Stimulated activated CD8-positive, alpha-beta memory T cell treated with anti-CD3 and anti-CD28 coated beads, Interleukin-7, amount 100 ng/mL, for 24 hours (primary cell): Measurements from ENCODE around the gene DPP8.
"Not testable (repeated sequence)": the region's sequence is repeated elsewhere in the genome, so short reads cannot be mapped to it uniquely, and the experiment has no call there.

Source experiments
- DNase-seq: peaks from one replicate; pipeline ENCODE4 v3.0.0-alpha.2; 2020; ENCODE audit warnings: low read depth

The DPP8 gene

DNA sequence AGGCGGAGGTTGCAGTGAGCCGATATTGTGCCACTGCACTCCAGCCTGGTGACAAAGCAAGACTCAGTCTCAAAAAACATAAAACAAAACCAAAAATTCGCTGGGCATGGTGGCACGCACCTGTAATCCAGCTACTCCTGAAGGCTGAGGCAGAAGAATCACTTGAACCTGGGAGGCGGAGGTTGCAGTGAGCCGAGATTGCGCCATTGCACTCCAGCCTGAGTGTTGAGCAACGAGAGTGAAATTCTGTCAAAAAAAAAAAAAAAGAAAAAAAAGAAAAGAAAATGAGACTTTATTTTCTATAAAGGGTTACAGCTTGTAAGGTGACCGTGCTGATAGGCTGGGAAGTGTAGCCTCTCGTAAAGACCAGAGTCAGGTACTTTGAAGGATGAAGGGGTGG, 6.7 kb upstream of the DPP8 start:
- DNase-seq, result no peak

DNA sequence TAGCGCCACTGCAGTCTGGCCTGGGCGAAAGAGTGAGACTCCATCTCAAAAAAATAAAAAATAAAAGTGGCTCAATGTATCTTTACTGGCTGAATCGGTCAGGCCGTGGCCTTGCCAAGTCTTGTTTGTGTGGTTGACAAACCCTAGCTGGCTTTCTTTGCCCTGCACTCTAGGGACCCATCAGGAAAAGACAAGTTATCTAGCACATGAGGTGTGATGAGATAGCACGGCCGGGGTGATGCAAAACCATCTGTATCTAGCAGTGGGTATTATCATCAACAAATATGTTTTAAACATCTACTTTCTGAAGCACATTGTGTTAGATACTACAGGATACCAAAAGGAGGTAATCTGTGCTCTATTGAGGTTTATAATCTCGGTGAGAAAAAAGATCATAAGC, 3.9 kb upstream of the DPP8 start:
- DNase-seq, result no peak

GRCh38 chr15:65518633-65519285, 1.3 kb upstream of the DPP8 start:
- no peak for DNase-seq

- DNase-seq, result no peak
Observed at GRCh38 chr15:65517866-65518207, 348 bp upstream of the DPP8 start.

- no peak for DNase-seq
Observed at GRCh38 chr15:65512807-65513416, 4.6 kb downstream of the DPP8 start.

- DNase-seq, result no peak
Observed at GRCh38 chr15:65512189-65512588, 5.3 kb downstream of the DPP8 start.

GRCh38 chr15:65509321-65509720, 8.2 kb downstream of the DPP8 start:
- DNase-seq, result no peak

- no peak for DNase-seq
Observed at GRCh38 chr15:65494076-65494475, 23.4 kb downstream of the DPP8 start.

- DNase-seq, result no peak
Observed at GRCh38 chr15:65484876-65485275, 32.6 kb downstream of the DPP8 start.

DNA sequence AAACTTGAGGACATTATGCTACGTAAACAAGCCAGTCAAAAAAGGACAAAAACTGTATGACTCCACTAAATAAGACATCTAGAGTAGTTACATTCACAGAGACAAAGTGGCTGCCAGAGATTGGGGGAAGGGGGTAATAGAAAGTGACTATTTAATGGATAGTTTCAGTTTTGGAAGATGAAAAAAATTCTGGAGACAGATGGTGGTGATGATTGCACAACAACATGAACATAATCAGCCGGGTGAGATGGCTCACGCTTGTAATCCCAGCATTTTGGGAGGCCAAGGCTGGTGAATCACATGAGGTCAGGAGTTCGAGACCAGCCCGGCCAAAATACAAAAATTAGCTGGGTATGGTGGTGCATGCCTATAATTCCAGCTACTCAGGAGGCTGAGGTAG, 40.6 kb downstream of the DPP8 start:
- DNase-seq, result no peak

DNA sequence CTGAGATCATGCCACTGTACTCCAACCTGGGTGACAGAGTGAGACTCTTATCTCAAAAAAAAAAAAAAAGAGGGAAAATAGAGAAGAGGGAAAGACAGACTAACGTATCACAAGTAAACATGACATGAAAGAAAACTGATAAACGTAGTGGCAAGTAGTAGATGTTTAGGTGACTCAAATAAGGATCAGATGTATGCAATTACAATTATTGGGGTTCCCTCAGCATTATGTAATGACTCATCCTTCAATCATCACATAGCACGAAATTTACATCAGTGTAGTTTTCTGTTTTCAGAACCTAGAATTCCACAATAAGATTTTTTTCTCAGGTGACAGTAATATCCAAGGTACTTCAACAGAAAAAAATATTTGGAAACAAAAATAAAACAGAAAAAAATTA, 46.6 kb downstream of the DPP8 start:
- DNase-seq, result no peak

GRCh38 chr15:65468229-65468909, 49.1 kb downstream of the DPP8 start:
- no peak for DNase-seq

DNA sequence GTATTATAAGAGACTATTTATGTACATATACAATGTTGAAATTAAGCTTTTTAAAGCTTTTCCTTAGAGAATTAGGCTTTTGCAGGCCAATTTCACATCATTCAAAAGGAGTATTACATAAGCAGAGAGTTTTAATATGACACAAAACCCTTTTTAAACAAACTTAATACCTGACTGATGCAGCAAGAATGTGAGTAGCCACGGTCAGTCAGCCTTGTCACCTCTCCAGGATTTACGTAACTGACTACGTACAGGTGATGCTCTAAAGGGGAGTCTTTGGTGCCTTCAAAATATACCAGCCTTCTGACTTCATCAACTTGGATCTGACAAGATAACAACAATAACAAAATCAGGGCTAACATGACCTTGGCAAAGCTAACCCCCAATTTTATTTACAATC, 50.6 kb downstream of the DPP8 start:
- no peak for DNase-seq

DNA sequence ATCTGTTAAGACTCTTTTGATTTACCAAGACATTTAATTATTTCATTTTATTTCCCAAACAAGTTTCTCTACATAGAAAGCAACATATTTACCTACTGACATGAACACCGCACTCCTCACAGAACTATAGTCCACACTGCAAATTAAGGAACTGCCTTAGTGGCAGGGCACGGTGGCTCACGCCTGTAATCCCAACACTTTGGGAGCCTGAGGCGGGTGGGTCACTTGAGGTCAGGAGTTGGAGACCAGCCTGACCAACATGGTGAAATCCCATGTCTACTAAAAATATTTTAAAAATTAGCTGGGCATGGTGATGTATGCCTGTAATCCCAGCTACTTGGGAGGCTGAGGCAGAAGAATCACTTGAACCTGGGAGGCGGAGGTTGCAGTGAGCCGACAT, 54.4 kb downstream of the DPP8 start:
- not testable (repeated sequence) for DNase-seq

GRCh38 chr15:65460741-65461347, 56.6 kb downstream of the DPP8 start:
- DNase-seq, result no peak

- DNase-seq, result not testable (repeated sequence)
Observed at GRCh38 chr15:65455256-65455655, 62.2 kb downstream of the DPP8 start.

GRCh38 chr15:65451989-65452388, 65.5 kb downstream of the DPP8 start:
- DNase-seq, result no peak

GRCh38 chr15:65450556-65450955, 66.9 kb downstream of the DPP8 start:
- DNase-seq, result no peak

DNA sequence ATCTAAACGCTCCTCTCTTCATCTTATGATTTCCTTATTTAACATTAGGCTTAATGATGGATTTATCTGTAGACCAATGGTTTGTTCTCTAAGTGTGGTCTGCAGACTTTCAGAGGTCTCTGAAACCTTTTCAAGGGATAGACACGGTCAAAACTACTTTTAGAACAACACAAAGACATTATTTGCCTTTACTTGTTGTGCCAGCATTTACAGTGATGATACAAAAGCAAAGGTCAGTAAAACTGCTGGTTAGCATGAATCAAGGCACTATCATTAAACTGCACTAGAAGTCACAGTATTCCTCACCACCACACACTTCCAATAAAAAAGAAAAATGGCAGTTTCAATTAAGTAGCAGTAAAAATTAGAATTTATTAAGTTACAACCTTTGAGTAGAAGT, 70.3 kb downstream of the DPP8 start:
- no peak for DNase-seq

DNA sequence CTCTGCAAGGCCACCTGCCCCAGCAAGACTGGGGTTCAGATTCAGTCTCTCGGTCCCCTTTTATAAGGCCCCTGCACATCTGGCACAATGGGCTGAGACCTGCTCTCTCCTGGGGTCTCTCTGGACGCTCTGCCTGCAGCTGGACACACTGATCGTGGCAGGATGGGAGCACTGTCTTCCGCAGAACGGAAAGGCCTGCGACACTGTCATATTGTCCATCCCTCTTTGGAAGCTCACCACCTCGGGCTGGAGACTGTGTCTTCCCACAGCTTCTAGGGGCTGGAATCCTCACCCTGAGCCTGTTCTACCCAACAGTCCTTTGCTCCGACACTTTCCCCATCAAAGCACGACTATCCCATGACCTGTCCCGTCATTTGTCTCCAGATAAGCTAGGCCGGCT, 83.3 kb downstream of the DPP8 start:
- no peak for DNase-seq

GRCh38 chr15:65431731-65432130, 85.8 kb downstream of the DPP8 start:
- no peak for DNase-seq

- no peak for DNase-seq
Observed at GRCh38 chr15:65426216-65426853, 91.2 kb downstream of the DPP8 start.

GRCh38 chr15:65424683-65425082, 92.8 kb downstream of the DPP8 start:
- DNase-seq, result no peak
